ENCODE data around the gene TMEM178B. TPM values are rescaled to one million over a fixed set of nuclear protein-coding genes. Genes with fewer than 3 reads are reported as not detected.

The TMEM178B gene
- total RNA-seq, 1 experiment from 2014 or later: 0.39 TPM

GRCh38 chr7:141103847-141104429 lies 30.1 kb downstream of the TMEM178B start:
- Histone ChIP-seq H3K36me3 (ENCODE audit: control insufficient read depth, insufficient read depth, low read length) (no peaks in the 10 kb centered on the region), H3K9me3 (ENCODE audit: control insufficient read depth, insufficient read depth, low read depth, low read length) (no peaks in the 10 kb centered on the region), H3K27ac (ENCODE audit: low read length) (no peak overlapping the region), H3K27me3 (ENCODE audit: control insufficient read depth, insufficient read depth, low read length) (peaks cover 2% of the 10 kb centered on the region; the same call in 1 of the 2 replicates), H3K4me3 (ENCODE audit: low read depth in 2 of 2, low read length in 2 of 2) (no peak overlapping the region), H3K4me1 (ENCODE audit: control insufficient read depth, insufficient read depth, low read length) (no peaks in the 10 kb centered on the region)
- POLR2A ChIA-PET: no interaction called here
- CTCF ChIA-PET: no interaction called here
- intact Hi-C loops (cut with micrococcal nuclease; ENCODE audit: unreplicated experiment): no loop called here
- in situ Hi-C loops (cut with HindIII; ENCODE audit: low pct_unique_long_range_greater_than_20kb, low sequenced_read_pairs): no loop called here
- ATAC-seq: no peak
- no TSS peak for BruUV-seq (replicated peaks)
- TF ChIP-seq CTCF (IDR thresholded peaks at IDR 0.05) (no peak), TCF7L2 (IDR thresholded peaks at IDR 0.05; ENCODE audit: low read depth, low read length) (no peak), SIN3A (IDR thresholded peaks at IDR 0.05; ENCODE audit: borderline replicate concordance, insufficient read depth, low read depth, low read length) (no peak), REST (IDR thresholded peaks at IDR 0.05; ENCODE audit: insufficient read depth in 1 of 2, low read depth in 2 of 2, low read length in 1 of 2) (no peak), POLR2AphosphoS5 (IDR thresholded peaks at IDR 0.05; ENCODE audit: low read depth, low read length) (no peak)
- no peak for DNase-seq (ENCODE audit: low read depth, low spot score)

- DNase-seq (ENCODE audit: low read depth, low spot score): no peak
- BruUV-seq (replicated peaks): no TSS peak
- intact Hi-C loops (cut with micrococcal nuclease; ENCODE audit: unreplicated experiment): no loop called here
- no peak for ATAC-seq
- in situ Hi-C loops (cut with HindIII; ENCODE audit: low pct_unique_long_range_greater_than_20kb, low sequenced_read_pairs): no loop called here
- Histone ChIP-seq H3K27ac (ENCODE audit: low read length) (no peak overlapping the region), H3K36me3 (ENCODE audit: control insufficient read depth, insufficient read depth, low read length) (no peaks in the 10 kb centered on the region), H3K4me1 (ENCODE audit: control insufficient read depth, insufficient read depth, low read length) (no peaks in the 10 kb centered on the region), H3K27me3 (ENCODE audit: control insufficient read depth, insufficient read depth, low read length) (no peaks in the 10 kb centered on the region), H3K9me3 (ENCODE audit: control insufficient read depth, insufficient read depth, low read depth, low read length) (no peaks in the 10 kb centered on the region), H3K4me3 (ENCODE audit: low read depth in 2 of 2, low read length in 2 of 2) (no peak overlapping the region)
- TF ChIP-seq SIN3A (IDR thresholded peaks at IDR 0.05; ENCODE audit: borderline replicate concordance, insufficient read depth, low read depth, low read length): no peak
- no peak for TF ChIP-seq CTCF (IDR thresholded peaks at IDR 0.05)
- POLR2A ChIA-PET: no interaction called here
- CTCF ChIA-PET: no interaction called here
Measured at GRCh38 chr7:141113131-141113530, 39.3 kb downstream of the TMEM178B start.

Measured in Panc1 (cell line).